HL-60 (cell line): ENCODE results near the gene OR52N2.

Source experiments
- CTCF ChIP-seq: IDR thresholded peaks from one replicate; pipeline ENCODE4 v1.5.1; 2011; ENCODE audit warnings: low read length, control low read depth, inconsistent platforms; ENCODE audit not compliant: insufficient read depth
- SPI1 ChIP-seq: IDR thresholded peaks from 2 replicates; pipeline ENCODE4 v1.6.1; 2012; ENCODE audit warnings: low read depth, mild to moderate bottlenecking, borderline replicate concordance

GRCh38 chr11:5831196-5831829 is 22.6 kb downstream of the OR52N2 start:
- no peak for TF ChIP-seq SPI1
- no peak for TF ChIP-seq CTCF
